RCC 7860 (cell line): ENCODE results near the gene KRTAP5-8.
"Not testable (repeated sequence)": the region's sequence is repeated elsewhere in the genome, so short reads cannot be mapped to it uniquely, and the experiment has no call there.

ENCODE experiments used
- DNase-seq: peaks from one replicate; pipeline ENCODE4 v3.0.0-alpha.2; 2015; ENCODE audit warnings: low spot score
- FAIRE-seq: peaks from 2 replicates; lab custom pipeline; 2012; peaks lifted over from hg19 to GRCh38; lab: Jason Lieb, UNC

KRTAP5-8 gene

GRCh38 chr11:71542879-71543777 is 5.3 kb downstream of the KRTAP5-8 start:
- FAIRE-seq (no peak), DNase-seq (no peak)

GRCh38 chr11:71543866-71544265 is 6.0 kb downstream of the KRTAP5-8 start:
- FAIRE-seq: no peak
- no peak for DNase-seq

GRCh38 chr11:71544525-71545214 is 6.8 kb downstream of the KRTAP5-8 start:
- DNase-seq (no peak), FAIRE-seq (no peak)

- DNase-seq (no peak), FAIRE-seq (no peak)
These were observed 7.7 kb downstream of the KRTAP5-8 start for GRCh38 chr11:71545405-71545966.

- DNase-seq: no peak
These were observed 10.3 kb downstream of the KRTAP5-8 start, which contains the start of gene KRTAP5-9 for GRCh38 chr11:71548120-71548519. Gene KRTAP5-9 (plus strand): TSS chr11:71548420. CDS start chr11:71548658, 238 bp downstream.

GRCh38 chr11:71548716-71549151 is 10.9 kb downstream of the KRTAP5-8 start:
- DNase-seq (no peak), FAIRE-seq (no peak)

More at GRCh38 chr11:71548120-71548519, 10.3 kb downstream of the KRTAP5-8 start, which contains the start of gene KRTAP5-9:
- no peak for FAIRE-seq

- DNase-seq: no peak
- FAIRE-seq: no peak
These were observed 13.9 kb downstream of the KRTAP5-8 start for GRCh38 chr11:71551711-71552110.

- FAIRE-seq (no peak), DNase-seq (no peak)
These were observed 17.2 kb downstream of the KRTAP5-8 start for GRCh38 chr11:71554996-71555395.

- FAIRE-seq: no peak
These were observed 17.7 kb downstream of the KRTAP5-8 start for GRCh38 chr11:71555508-71555907.

GRCh38 chr11:71556018-71556417 is 18.2 kb downstream of the KRTAP5-8 start:
- FAIRE-seq (no peak), DNase-seq (no peak)

More at GRCh38 chr11:71555508-71555907, 17.7 kb downstream of the KRTAP5-8 start:
- no peak for DNase-seq

- no peak for FAIRE-seq
- DNase-seq: no peak
These were observed 19.4 kb downstream of the KRTAP5-8 start for GRCh38 chr11:71557257-71557656.

- DNase-seq (no peak), FAIRE-seq (no peak)
These were observed 21.2 kb downstream of the KRTAP5-8 start for GRCh38 chr11:71558996-71559395.

GRCh38 chr11:71562120-71562519 is 24.3 kb downstream of the KRTAP5-8 start:
- DNase-seq (no peak), FAIRE-seq (no peak)

GRCh38 chr11:71563406-71563805 is 25.6 kb downstream of the KRTAP5-8 start:
- peak; percentile 59 for DNase-seq

GRCh38 chr11:71564430-71564829 is 26.6 kb downstream of the KRTAP5-8 start:
- no peak for DNase-seq
- FAIRE-seq: no peak

More at GRCh38 chr11:71563406-71563805, 25.6 kb downstream of the KRTAP5-8 start:
- FAIRE-seq: no peak

- no peak for FAIRE-seq
- DNase-seq: no peak
These were observed 27.4 kb downstream of the KRTAP5-8 start, which contains the start of gene KRTAP5-10 for GRCh38 chr11:71565263-71565662. Gene KRTAP5-10 (plus strand): TSS chr11:71565563. CDS start chr11:71565588, 25 bp downstream.

- FAIRE-seq (no peak), DNase-seq (no peak)
These were observed 28.3 kb downstream of the KRTAP5-8 start for GRCh38 chr11:71566081-71566620.

- not testable (repeated sequence) for FAIRE-seq, DNase-seq
These were observed 29.1 kb downstream of the KRTAP5-8 start for GRCh38 chr11:71566626-71567599.

GRCh38 chr11:71567633-71568032 is 29.8 kb downstream of the KRTAP5-8 start:
- not testable (repeated sequence) for DNase-seq, FAIRE-seq
